ENCODE measurements around the gene APOM. TPM values are rescaled to one million over a fixed set of nuclear protein-coding genes. Genes with fewer than 3 reads are reported as not detected.

APOM gene
- total and polyA plus RNA-seq, 7 experiments from 2014 or later = 0.78 to 5.0 (median 3.6) TPM

DNA sequence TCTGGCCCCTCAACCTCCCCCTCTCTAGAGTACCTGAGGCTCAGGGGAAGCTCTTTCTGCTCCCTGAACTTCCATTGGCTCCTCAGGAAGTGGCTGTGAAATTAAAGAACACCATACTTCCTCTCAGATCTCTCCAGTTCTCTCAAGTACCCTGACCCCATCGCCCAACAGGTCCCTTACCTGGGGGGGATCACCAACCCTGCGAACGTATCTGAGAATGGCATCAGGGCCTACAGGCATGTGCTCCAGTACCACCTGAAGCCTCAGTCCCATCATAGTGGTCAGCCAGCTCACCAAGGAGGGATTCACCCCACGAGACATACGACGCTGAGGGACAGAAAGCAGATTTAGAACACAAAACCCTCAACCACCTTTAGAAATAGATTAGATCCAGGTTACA, 15.1 kb upstream of the APOM start:
- Histone ChIP-seq H3K36me3 (ENCODE audit: control insufficient read depth in 2 of 3, insufficient read depth in 3 of 3, low read length in 3 of 3) (peaks cover 28 to 94% (median 37%) of the 10 kb centered on the region in 3 experiments), H3K4me1 (ENCODE audit: control insufficient read depth in 2 of 2, insufficient read depth in 2 of 2, low read length in 2 of 2) (no peaks in the 10 kb centered on the region), H3K27me3 (ENCODE audit: control insufficient read depth in 2 of 2, insufficient read depth in 2 of 2, low read length in 2 of 2) (no peaks in the 10 kb centered on the region), H3K27ac (ENCODE audit: low read depth, low read length) (no peak overlapping the region), H3K4me3 (ENCODE audit: low read length) (no peak overlapping the region), H3K9me3 (ENCODE audit: control insufficient read depth in 2 of 3, low read length in 3 of 3) (no peaks in the 10 kb centered on the region)
- Mint-ChIP-seq H3K4me3 (no peak overlapping the region), H3K27ac (peak overlapping the region in 2 of 9 donors; percentile 22 to 73), H3K36me3 (peaks cover 5 to 45% (median 13%) of the 10 kb centered on the region in 5 donors), H3K27me3 (no peaks in the 10 kb centered on the region), H3K4me1 (peaks cover 0 to 13% (median 0%) of the 10 kb centered on the region in 7 donors), H3K9me3 (no peaks in the 10 kb centered on the region)
- ChIA-PET POLR2A (interaction anchor here (1.2 to 1.9 kb wide), 3 partner anchors 11 to 59 kb away, joined by 4 to 10 read pairs (median 7); partner anchors contain the start of gene BAG6), CTCF (no interaction called here)
- intact Hi-C loops (cut with micrococcal nuclease) = no loop called here
- ATAC-seq (no peak), DNase-seq (no peak)

DNA sequence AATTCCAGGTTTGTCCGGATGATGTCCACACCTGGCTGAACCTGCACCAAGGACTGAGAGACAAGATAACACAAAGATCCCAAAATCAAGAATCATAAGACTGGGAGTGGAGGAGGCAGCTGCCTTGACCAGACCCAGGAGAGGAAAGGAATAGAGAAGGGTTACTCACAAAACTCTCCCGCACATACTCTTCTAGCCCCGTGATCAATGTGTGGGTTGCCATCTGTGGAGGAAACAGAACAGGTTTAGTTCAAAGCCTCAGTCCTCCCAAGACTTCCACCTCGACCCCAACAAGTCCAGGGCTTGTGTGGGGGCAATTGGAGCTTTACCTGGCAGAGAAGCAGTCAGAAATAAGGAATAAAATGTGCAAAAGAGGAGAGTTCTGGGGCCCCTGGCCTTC, 14.3 kb upstream of the APOM start:
- Mint-ChIP-seq H3K4me3 (no peak overlapping the region), H3K27ac (peak overlapping the region in 5 of 9 donors; percentile 21 to 73 (median 34)), H3K36me3 (peaks cover 5 to 41% (median 14%) of the 10 kb centered on the region in 5 donors), H3K4me1 (peaks cover 0 to 14% (median 0%) of the 10 kb centered on the region in 7 donors), H3K27me3 (no peaks in the 10 kb centered on the region), H3K9me3 (no peaks in the 10 kb centered on the region)
- CTCF ChIA-PET = no interaction called here
- no peak for ATAC-seq
- Histone ChIP-seq H3K36me3 (ENCODE audit: control insufficient read depth in 2 of 3, insufficient read depth in 3 of 3, low read length in 3 of 3) (peaks cover 28 to 94% (median 37%) of the 10 kb centered on the region in 3 experiments), H3K4me1 (ENCODE audit: control insufficient read depth in 2 of 2, insufficient read depth in 2 of 2, low read length in 2 of 2) (no peaks in the 10 kb centered on the region), H3K27me3 (ENCODE audit: control insufficient read depth in 2 of 2, insufficient read depth in 2 of 2, low read length in 2 of 2) (no peaks in the 10 kb centered on the region), H3K4me3 (ENCODE audit: low read length) (no peak overlapping the region), H3K27ac (ENCODE audit: low read depth, low read length) (no peak overlapping the region), H3K9me3 (ENCODE audit: control insufficient read depth in 2 of 3, low read length in 3 of 3) (no peaks in the 10 kb centered on the region)
- no peak for DNase-seq
- intact Hi-C loops (cut with micrococcal nuclease) = no loop called here
- POLR2A ChIA-PET = interaction anchor here (1.4 to 1.9 kb wide), 2 partner anchors 11 to 60 kb away, joined by 4 to 10 read pairs; partner anchors contain the start of gene BAG6

DNA sequence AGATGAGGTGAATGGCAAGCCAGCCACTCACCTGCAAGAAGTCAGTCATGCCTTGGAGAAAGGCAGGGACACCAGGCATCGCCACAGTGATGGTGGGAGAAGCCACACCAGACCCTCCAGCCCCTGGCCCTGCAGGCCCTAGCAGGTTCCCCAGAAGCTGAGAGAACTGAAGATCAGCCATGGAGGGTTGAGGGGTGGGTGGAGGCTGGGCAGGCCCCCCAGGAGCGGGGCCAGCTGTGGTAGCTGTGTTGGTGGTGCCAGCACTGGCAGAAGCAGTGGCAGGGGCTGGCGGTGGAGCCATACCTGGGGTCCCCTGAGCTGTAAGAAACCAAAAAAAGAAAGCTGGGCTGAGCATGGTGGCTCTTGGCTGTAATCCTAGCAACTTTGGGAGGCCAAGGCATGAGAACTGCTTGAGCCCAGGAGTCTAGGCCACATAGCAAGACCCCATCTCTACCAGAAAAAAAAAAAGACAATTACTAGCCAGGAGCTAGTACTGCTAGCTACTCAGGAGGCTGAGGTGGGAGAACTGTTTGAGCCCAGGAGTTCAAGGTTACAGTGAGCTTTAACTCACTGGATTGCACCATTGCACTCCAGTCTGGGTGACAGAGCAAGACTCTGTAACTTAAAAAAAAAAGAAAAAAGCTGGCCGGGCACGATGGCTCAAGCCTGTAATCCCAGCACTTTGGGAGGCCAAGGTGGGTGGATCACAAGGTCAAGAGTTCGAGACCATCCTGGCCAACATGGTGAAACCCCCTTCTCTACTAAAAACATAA, 12.7 kb upstream of the APOM start:
- ATAC-seq (no peak), DNase-seq (no peak)
- H3K4me1 ChIP-seq (ENCODE audit: control insufficient read depth in 2 of 2, insufficient read depth in 2 of 2, low read length in 2 of 2) = no peaks in the 10 kb centered on the region
- peaks cover 31 to 93% (median 48%) of the 10 kb centered on the region in 3 experiments for H3K36me3 ChIP-seq (ENCODE audit: control insufficient read depth in 2 of 3, insufficient read depth in 3 of 3, low read length in 3 of 3)
- Mint-ChIP-seq H3K36me3 (peaks cover 9 to 40% (median 13%) of the 10 kb centered on the region in 5 donors), H3K27ac (peak overlapping the region in 3 of 9 donors; percentile 24 to 56 (median 41)), H3K4me3 (no peak overlapping the region), H3K9me3 (no peaks in the 10 kb centered on the region), H3K4me1 (peaks cover 0 to 11% (median 3%) of the 10 kb centered on the region in 7 donors), H3K27me3 (no peaks in the 10 kb centered on the region)
- no peak overlapping the region for H3K27ac ChIP-seq (ENCODE audit: low read depth, low read length)
- no peak overlapping the region for H3K4me3 ChIP-seq (ENCODE audit: low read length)
- H3K9me3 ChIP-seq (ENCODE audit: control insufficient read depth in 2 of 3, low read length in 3 of 3) = no peaks in the 10 kb centered on the region
- intact Hi-C loops (cut with micrococcal nuclease) = no loop called here
- ChIA-PET CTCF (no interaction called here), POLR2A (interaction anchor here (0.7 to 1.4 kb wide), 3 partner anchors 10 to 19 kb away, joined by 3 to 4 read pairs (median 3); partner anchors contain the start of gene BAG6)
- no peaks in the 10 kb centered on the region for H3K27me3 ChIP-seq (ENCODE audit: control insufficient read depth in 2 of 2, insufficient read depth in 2 of 2, low read length in 2 of 2)

DNA sequence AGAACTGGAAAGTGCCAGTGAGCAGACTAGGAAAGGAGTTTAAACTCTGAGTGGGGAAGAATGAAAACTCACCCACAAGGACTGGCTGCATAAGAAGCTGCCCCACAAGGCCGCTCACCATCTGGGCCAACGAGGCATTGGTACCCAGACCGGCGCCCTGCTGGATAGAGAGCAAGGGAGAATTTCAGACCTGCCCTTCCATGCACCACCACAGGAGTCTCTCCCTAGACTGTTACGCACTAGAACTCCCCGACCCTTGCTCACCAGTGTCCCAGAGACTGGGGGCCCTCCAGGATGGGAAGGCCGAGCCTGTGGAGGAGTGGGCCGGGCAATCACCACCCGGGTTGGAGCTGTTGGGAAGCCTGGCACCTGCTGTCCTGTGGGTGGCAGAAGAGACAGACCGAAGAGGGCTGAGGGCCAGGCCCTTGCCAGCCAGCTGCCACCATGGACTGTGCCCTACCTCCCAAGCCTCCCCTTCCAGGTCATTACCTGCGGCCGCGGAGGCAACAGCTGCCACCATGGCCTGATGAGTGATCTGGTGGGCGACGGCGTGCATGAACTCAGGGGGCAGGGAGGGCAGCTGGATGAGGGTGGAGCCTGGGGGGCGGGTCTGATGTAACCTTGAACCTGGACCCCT, 11.8 kb upstream of the APOM start:
- POLR2A ChIA-PET = interaction anchor here (0.7 to 1.4 kb wide), 2 partner anchors 9 to 1057 kb away, joined by 3 to 5 read pairs; partner anchors contain the start of gene BAG6
- no peaks in the 10 kb centered on the region for H3K9me3 Mint-ChIP-seq
- Histone ChIP-seq H3K36me3 (ENCODE audit: control insufficient read depth in 2 of 3, insufficient read depth in 3 of 3, low read length in 3 of 3) (peaks cover 40 to 97% (median 58%) of the 10 kb centered on the region in 3 experiments), H3K4me3 (ENCODE audit: low read length) (no peak overlapping the region), H3K27me3 (ENCODE audit: control insufficient read depth in 2 of 2, insufficient read depth in 2 of 2, low read length in 2 of 2) (no peaks in the 10 kb centered on the region), H3K27ac (ENCODE audit: low read depth, low read length) (no peak overlapping the region), H3K4me1 (ENCODE audit: control insufficient read depth in 2 of 2, insufficient read depth in 2 of 2, low read length in 2 of 2) (no peaks in the 10 kb centered on the region), H3K9me3 (ENCODE audit: control insufficient read depth in 2 of 3, low read length in 3 of 3) (no peaks in the 10 kb centered on the region)
- H3K36me3 Mint-ChIP-seq = peaks cover 9 to 45% (median 17%) of the 10 kb centered on the region in 5 donors
- CTCF ChIA-PET = no interaction called here
- DNase-seq (no peak), ATAC-seq (no peak)
- H3K4me1 Mint-ChIP-seq = peaks cover 0 to 15% (median 5%) of the 10 kb centered on the region in 7 donors
- intact Hi-C loops (cut with micrococcal nuclease) = no loop called here
- no peak overlapping the region for H3K4me3 Mint-ChIP-seq
- no peak overlapping the region for H3K27ac Mint-ChIP-seq
- no peaks in the 10 kb centered on the region for H3K27me3 Mint-ChIP-seq

DNA sequence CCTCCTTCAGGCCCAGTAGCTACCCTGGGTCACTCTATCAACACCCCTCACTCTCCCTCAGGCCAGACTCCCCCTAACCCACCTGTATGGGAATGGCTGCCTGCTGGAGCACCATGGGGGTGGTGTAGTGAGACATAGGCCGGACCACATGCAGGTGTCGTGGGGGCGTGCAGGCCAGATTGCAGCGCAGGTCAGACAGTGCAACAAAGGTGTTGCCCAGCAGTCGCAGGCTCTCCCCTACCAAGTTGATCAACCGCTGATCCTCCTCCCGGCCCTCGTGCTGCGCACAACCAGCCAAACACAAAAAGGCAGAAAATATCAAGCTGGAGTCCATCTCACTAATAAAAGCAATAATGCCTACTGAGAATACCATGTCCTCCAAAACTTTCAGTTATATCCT, 10.4 kb upstream of the APOM start:
- Mint-ChIP-seq H3K36me3 (peaks cover 9 to 48% (median 17%) of the 10 kb centered on the region in 5 donors), H3K4me1 (peaks cover 9 to 17% (median 16%) of the 10 kb centered on the region in 7 donors), H3K4me3 (no peak overlapping the region), H3K9me3 (no peaks in the 10 kb centered on the region), H3K27me3 (no peaks in the 10 kb centered on the region), H3K27ac (peak overlapping the region in 4 of 9 donors; percentile 47 to 83 (median 50))
- CTCF ChIA-PET = interaction anchor here (0.6 kb wide), 1 partner anchor 213 kb away, joined by 3 read pairs; no protein-coding TSS in a partner anchor
- Histone ChIP-seq H3K4me3 (ENCODE audit: low read length) (no peak overlapping the region), H3K36me3 (ENCODE audit: control insufficient read depth in 2 of 3, insufficient read depth in 3 of 3, low read length in 3 of 3) (peaks cover 41 to 94% (median 56%) of the 10 kb centered on the region in 3 experiments), H3K27ac (ENCODE audit: low read depth, low read length) (no peak overlapping the region), H3K9me3 (ENCODE audit: control insufficient read depth in 2 of 3, low read length in 3 of 3) (no peaks in the 10 kb centered on the region), H3K4me1 (ENCODE audit: control insufficient read depth in 2 of 2, insufficient read depth in 2 of 2, low read length in 2 of 2) (no peaks in the 10 kb centered on the region), H3K27me3 (ENCODE audit: control insufficient read depth in 2 of 2, insufficient read depth in 2 of 2, low read length in 2 of 2) (no peaks in the 10 kb centered on the region)
- no peak for DNase-seq
- intact Hi-C loops (cut with micrococcal nuclease) = no loop called here
- no peak for ATAC-seq
- POLR2A ChIA-PET = no interaction called here

DNA sequence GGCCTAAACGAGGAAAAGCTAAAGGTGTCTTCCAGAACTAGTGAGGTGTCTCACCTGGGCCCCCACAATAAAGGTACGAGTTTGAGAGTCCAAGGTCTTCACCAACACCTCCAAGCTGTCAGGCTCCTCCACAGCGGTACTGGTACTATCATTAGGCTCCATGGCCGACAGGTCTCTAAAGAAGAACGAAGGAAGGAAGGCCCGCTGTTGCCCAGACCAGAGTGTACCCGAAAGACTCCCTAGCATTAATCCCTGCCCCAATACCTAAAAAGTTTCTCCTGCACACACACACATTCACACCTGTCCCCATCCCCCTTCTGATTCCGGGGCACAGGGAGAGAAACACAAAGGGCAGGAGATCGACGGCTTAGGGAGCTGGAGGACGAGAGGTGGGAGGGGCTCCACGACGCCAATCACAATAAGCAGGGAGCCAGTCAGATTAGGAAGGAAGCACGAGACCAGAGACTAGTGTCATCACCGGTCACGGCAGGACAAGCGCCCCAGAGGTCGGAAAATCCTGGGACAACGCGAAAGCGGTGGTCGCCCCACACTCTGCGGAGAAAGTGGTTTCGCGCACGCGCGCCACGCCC, 4.0 kb upstream of the APOM start:
- POLR2A ChIA-PET = interaction anchor here (0.5 to 8.3 kb wide), 43 partner anchors 9 to 1435 kb away, joined by 3 to 193 read pairs (median 4); partner anchors contain the start of genes ABHD16A, AIF1, C6orf47 and CSNK2B
- H3K27ac Mint-ChIP-seq = peak overlapping the region; percentile 99 to 100 (median 100)
- Histone ChIP-seq H3K27ac (ENCODE audit: low read depth, low read length) (peak overlapping the region; percentile 95), H3K4me3 (ENCODE audit: low read length) (peak overlapping the region; percentile 66), H3K4me1 (ENCODE audit: control insufficient read depth in 2 of 2, insufficient read depth in 2 of 2, low read length in 2 of 2) (peaks cover 14 to 19% of the 10 kb centered on the region in 2 donors), H3K27me3 (ENCODE audit: control insufficient read depth in 2 of 2, insufficient read depth in 2 of 2, low read length in 2 of 2) (no peaks in the 10 kb centered on the region), H3K9me3 (ENCODE audit: control insufficient read depth in 2 of 3, low read length in 3 of 3) (no peaks in the 10 kb centered on the region), H3K36me3 (ENCODE audit: control insufficient read depth in 2 of 3, insufficient read depth in 3 of 3, low read length in 3 of 3) (peaks cover 23 to 51% (median 29%) of the 10 kb centered on the region in 3 experiments)
- no peak for DNase-seq
- peaks cover 10 to 29% (median 19%) of the 10 kb centered on the region in 5 donors for H3K36me3 Mint-ChIP-seq
- CTCF ChIA-PET = interaction anchor here (1.0 to 3.0 kb wide), 5 partner anchors 12 to 187 kb away, joined by 3 to 11 read pairs (median 5); no protein-coding TSS in a partner anchor
- peak overlapping the region; percentile 96 to 100 (median 99) for H3K4me3 Mint-ChIP-seq
- intact Hi-C loops (cut with micrococcal nuclease) = loop anchor here (1.0 to 5.0 kb wide), 18 partner anchors 9 to 1585 kb away; partner anchors contain the start of genes ABHD16A (in 2 of the 2), C6orf47 (in 2 of the 2), NFKBIL1 (in 2 of the 2) and PRRC2A (in 2 of the 2)
- peaks cover 0 to 11% (median 0%) of the 10 kb centered on the region in 11 donors for H3K9me3 Mint-ChIP-seq
- H3K4me1 Mint-ChIP-seq = peaks cover 32 to 58% (median 55%) of the 10 kb centered on the region in 7 donors
- no peaks in the 10 kb centered on the region for H3K27me3 Mint-ChIP-seq
- ATAC-seq = peak; percentile 36

Measured in naive thymus-derived CD4-positive, alpha-beta T cell (primary cell).